ENCODE data around the gene UBB.
"Not testable (repeated sequence)": the region's sequence is repeated elsewhere in the genome, so short reads cannot be mapped to it uniquely, and the experiment has no call there.

Gene UBB

GRCh38 chr17:16378636-16379282, 2.1 kb upstream of the UBB start:
- no peak for DNase-seq

DNA sequence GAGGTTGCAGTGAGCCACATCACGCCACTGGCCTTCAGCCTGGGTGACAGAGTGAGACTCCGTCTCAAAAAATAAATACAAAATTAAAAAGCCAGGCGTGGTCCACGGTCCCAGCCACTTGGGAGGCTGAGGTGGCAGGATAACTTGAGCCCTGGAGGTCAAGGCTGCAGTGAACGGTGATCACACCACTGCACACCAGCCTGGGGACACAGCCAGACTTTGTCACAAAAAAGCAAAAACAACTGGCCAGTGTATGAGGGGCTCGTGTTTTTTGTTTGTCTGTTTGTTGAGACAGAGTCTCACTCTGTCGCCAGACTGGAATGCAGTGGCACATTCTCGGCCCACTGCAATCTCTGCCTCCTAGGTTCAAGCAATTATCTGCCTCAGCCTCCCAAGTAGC, 1.2 kb upstream of the UBB start:
- DNase-seq, result no peak

- DNase-seq, result no peak
Measured at GRCh38 chr17:16381496-16381820, 567 bp downstream of the UBB start.

- DNase-seq, result peak; percentile 2
Measured at GRCh38 chr17:16383216-16383615, 2.3 kb downstream of the UBB start.

DNA sequence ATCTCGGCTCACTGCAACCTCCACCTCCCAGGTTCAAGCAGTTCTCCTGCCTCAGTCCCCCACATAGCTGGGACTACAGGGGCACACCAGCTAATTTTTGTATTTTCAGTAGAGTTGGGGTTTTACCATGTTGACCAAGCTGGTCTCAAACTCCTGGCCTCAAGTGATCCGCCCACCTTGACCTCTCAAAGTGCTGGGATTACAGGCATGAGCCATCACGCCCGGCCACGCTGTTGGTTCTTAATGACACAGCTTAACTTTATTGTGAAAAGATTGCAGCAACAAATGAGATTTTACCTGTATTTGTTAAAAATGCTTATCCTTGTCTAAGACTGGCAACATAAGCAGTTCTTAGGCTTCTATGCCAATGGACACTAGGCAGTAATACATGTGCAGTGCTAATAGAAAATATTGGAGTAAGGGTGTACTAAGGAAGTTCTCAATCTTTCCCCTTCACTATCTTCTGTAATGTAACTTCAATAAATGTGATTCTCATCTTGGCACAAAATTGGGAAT, 2.9 kb downstream of the UBB start:
- DNase-seq, result peak; percentile 9

DNA sequence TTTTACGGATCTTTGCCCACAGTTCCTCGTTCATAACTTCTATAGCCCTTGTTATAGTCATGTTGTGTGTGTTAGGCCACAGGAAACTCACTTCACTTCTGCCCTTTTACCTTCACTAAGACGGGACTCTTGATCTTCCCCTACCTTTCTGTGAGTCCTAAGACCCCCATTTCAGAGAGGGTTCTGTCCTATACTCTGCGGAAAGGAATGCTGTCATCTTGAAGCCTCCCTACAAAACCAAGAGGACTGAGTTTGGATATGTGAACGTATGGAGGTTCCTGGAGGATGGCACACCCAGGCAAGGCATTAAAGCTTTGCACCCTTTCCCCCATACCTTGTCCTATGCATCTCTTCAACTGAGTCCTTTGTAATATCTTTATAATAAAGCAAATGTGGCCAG, 3.7 kb downstream of the UBB start:
- DNase-seq, result no peak

DNA sequence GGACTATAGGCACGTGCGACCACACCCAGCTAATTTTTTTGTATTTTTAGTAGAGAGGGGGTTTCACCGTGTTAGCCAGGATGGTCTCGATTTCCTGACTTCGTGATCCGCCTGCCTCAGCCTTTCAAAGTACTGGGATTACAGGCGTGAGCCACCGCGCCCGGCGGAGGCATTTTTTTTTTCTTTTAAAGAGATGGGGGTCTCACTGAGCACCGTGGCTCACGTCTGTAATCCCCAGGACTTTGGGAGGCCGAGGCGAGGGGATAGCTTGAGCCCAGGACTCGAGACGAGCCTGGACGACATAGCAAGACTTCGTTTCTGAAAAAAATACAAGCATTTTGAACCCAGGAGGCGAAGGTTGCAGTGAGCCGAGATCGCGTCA, 5.2 kb downstream of the UBB start:
- not testable (repeated sequence) for DNase-seq

- no peak for DNase-seq
Measured at GRCh38 chr17:16391451-16391850, 10.6 kb downstream of the UBB start.

DNA sequence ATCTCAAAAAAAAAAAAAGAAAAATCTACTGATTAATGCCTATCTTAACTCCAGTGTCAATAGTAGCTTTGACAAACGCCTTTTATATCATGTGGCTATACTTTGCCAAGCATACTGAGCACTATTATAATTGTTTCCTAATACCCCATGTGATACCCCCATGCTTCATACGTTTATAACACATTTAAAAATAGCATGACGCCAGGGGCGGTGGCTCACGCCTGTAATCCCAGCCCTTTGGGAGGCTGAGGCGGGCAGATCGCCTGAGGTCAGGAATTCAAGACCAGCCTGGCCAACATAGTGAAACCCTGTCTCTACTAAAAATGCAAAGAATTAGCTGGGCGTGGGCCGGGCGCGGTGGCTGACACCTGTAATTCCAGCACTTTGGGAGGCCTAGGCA, 11.6 kb downstream of the UBB start:
- DNase-seq, result not testable (repeated sequence)

DNA sequence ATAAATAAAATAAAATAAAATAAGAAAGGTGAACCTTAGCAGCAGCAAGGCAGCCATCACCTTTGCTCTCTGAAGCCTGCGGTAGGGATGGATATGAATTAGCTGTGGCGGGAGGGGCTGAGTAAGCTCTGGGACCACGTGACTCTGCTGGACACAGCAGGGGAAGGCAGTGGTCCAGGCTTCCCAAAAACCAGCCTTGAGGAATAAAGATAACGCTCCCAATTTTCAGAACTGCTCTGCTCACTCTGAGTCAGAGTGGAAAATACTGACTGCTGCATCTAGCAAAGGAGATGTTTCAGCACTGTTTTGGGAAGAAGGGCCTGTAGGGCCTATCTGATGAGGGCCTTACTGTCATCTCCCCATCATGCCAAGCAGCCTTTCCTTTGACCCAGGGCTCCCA, 15.0 kb downstream of the UBB start:
- not testable (repeated sequence) for DNase-seq

GRCh38 chr17:16396693-16397092, 15.8 kb downstream of the UBB start:
- not testable (repeated sequence) for DNase-seq

DNA sequence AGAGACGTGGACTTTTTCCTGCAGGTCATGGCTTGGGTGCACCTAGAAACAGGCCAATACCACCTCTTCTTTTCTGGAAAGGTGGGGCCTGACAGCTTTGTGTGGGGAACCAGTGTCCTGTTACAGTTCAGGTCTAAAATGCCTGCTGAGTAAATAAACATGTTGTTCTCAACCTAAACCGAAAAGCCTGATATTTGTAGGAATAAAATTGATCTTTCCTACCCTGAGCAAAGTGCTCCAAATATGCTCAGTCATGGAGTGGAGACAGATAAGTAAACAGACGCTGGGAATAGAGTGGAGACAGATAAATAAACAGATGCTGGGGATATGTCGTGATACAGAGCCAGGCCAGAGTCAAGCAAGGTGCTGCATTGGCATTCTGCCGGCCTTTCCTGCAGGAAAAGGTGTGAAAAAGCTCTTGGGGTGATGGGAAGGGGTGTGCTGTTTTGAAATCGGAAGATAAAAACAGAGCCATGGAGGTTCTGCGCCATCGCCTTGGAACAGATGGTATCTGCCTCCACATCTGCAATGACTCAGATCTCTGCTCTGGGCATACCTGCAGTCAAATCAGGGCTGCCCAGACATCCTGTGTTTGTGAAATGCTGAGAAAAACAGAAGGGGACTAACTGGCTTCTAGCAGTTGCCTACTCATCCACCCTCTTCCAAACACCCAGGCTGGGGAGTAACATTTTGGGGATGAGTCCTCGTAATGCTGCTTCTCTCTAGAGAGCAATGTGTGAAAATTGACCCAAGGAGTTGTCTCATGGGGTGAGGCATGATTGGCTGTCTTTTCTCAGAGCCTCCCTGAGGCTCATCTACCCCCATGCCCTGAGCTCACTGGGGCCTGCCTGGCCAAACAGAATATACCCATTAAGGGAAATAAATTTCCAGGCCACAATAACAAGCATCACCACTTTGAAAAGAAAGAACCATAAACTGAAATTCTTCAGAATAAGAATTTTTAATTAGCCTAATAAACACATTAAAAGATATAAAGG, 17.7 kb downstream of the UBB start:
- no peak for DNase-seq

- not testable (repeated sequence) for DNase-seq
Measured at GRCh38 chr17:16403847-16404246, 23.0 kb downstream of the UBB start.

GRCh38 chr17:16406742-16407674, 26.1 kb downstream of the UBB start:
- no peak for DNase-seq

- no peak for DNase-seq
Measured at GRCh38 chr17:16407911-16408588, 27.2 kb downstream of the UBB start.

- DNase-seq, result peak; percentile 58
Measured at GRCh38 chr17:16415031-16415924, 34.4 kb downstream of the UBB start, which contains the start of gene TRPV2. TRPV2 (plus strand) TSS chr17:16415571; CDS start chr17:16417669, 2,098 bp downstream.

GRCh38 chr17:16417399-16417798, 36.5 kb downstream of the UBB start:
- DNase-seq, result no peak

DNA sequence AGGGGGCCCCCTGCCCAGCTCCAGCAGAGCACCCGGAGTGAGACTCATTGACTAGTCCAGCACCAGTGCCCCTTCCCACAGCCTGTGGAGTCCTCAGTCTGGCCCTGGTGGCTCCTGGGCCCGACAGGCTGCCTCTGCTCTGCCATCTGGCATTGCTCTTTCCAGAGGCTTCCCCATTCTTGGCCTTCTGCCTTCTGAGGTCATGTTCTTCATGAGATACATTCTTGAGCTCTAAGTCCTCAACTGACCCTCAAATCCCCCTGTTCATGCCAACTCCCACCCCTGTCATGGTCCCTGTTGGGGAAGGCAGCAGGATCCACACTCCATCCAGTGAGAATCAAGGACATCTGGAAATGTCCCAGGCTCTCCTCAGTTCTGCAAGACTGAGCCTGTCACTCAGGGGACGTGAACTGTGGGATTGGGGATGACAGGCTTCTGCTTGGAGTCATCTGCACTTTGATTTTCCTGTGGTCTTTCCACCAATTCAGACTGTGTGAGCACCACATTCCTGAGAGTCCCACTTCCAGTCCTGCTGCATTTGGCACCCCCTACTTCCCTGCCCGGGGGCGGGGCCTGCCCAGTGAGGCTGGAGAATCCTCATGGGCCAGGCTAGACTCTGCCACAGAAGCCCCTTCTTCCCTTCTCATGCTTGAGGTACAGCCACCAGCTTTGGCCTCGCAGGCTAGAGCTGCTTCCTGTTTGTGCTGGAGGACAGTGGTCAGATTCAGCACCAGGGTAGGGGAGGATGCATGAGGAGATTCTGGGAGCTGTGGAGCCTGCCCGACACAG, 37.2 kb downstream of the UBB start:
- DNase-seq, result no peak

DNA sequence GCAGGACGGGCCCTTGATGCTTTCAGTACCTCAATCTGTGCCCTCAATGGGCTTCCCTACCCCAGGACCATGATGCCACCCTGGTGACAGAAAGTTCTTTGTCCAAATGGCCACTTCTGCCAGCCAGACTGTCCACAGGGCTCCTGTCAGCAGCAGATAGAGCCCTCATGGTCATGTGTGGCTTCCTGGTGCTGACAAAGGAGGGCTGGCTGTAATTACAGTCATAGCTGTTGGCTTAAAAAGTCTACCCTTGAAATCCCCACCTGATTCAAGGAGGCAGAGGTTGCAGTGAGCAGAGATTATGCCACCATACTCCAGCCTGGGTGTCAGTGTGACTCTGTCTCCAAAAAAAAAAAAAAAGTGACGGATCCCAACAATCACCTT, 37.8 kb downstream of the UBB start:
- no peak for DNase-seq

Data from CD4-positive, alpha-beta T cell treated with Interleukin-21 for 1 hour (primary cell).